ENCODE measurements around the gene TRMT1.

The TRMT1 gene

GRCh38 chr19:13101590-13102415 lies 14.7 kb downstream of the TRMT1 start:
- DNase-seq: no peak

GRCh38 chr19:13100841-13101589 lies 15.5 kb downstream of the TRMT1 start:
- no peak for DNase-seq

GRCh38 chr19:13100031-13100588 lies 16.4 kb downstream of the TRMT1 start:
- DNase-seq: no peak

DNA sequence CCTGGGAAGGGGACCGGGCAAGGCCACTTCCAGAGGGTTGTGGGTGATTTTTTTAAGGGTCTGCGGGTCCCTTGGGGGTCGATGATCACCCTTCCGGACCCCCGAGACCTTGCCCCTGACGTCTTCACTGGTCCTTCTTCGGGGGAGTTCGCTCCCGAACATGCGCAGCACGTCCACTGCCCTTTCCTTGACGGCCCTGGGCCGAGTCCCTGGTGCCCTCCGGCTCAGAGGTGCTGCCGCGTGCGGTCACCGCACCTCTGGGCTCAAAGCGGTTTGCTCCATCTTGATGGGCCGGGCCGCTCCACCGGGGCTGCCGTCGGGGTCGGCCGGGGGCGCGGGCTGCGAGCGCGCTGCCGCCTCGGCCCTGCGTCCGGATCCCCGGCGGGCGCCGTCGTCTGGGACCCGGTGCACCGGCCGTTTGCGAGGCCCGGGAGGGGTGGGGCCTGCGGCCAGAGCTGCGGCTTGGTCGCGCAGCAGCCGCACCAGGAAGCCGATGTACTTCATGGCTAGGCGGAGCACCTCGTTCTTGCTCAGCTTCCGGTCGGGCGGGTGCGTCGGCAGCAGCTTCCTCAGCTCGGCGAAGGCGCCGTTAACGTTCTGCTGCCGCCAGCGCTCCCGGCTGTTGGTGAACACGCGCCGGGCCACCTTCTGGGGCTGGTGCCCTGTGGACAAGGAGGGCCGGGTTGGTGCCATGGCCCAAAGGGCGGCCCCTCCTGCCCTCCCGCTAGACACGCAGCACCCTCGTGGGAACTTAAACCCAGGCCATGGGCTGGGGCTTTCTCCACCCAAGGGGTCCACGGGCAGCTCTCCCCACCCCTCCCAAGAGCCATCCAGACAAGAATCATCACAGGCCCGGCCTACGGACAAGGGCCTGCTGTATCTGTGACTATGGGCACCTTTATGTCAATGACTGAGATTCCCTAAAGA lies 17.2 kb downstream of the TRMT1 start:
- no peak for DNase-seq

DNA sequence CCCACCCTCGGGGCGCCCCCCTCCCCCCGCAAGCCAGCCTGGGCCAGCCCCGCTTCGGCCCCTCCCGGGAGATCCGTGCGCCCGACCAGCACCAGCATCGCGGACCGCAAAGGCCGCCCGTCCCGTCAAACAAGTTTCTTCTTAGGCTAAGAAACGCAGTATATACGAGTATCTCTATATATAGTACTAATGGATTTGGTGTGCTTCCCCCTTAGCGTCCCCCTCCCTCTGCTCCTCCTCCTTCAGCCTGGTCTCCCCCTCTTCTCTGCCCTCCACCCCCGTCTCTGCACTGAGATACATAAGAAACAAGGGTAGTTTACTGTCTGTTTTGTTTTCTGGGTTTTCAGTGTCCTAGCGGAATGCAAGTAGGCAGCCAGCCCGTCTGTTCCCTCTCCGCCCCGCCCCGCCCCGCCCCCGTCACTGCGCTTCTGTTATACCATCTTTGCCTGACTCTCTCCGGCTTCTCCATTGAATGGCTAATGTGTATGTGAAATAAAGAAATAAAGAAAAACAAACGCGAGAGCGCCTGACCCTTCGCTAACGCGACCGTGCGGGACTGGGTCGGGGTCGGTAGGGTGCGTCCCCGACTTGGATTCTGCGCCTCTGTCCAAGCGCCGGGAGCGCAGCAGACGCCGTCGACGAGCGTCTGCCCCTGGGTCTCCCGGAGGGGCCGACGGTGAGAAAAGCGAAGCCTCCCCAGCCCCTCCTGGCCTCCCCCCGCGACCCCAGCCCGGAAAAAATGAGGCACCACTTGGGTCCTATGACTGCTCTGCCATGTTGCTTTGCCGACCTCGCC lies 18.1 kb downstream of the TRMT1 start:
- DNase-seq: no peak

GRCh38 chr19:13097463-13098258 lies 18.9 kb downstream of the TRMT1 start:
- DNase-seq: no peak

DNA sequence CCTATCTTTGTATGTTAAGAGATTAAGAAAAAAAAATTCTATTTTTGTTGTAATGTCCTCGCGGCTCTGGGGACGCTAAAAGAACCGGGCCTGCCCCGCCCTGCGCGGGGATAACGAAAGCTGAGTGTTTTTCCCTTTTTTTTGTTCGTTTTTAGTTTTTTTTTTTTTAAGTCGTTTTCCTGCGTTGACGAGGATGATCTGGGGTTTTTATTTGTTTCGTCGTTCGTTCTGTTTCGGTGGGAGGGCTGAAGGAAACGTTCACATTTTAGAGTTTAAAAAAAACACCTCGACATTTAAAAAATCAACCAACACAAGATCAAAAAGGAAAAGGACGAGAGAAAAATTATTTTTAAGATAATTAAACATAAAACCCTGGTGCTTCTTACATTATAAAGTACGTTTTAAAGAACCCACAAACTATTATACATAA lies 19.5 kb downstream of the TRMT1 start:
- DNase-seq: no peak

GRCh38 chr19:13095934-13096927 lies 20.3 kb downstream of the TRMT1 start:
- no peak for DNase-seq

DNA sequence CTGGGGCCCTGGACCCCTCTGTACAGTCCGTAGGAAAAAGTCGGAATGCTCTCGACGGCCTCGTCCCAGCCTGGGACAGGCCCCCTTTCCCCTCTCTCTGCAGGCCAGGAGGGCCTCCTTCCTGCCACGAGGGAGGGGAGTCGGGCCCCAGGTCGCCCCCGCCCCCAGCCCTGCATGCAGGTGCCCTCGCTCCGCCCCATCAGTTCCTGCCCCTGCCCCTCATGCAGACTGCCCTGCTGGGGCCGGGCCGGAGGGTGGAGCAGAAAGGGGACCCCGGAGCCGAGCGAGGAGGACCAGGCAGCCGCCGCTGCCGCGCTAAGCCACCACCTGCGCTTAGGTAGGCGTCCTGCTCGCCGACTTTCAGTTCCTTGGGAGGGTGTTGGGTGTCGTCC lies 21.2 kb downstream of the TRMT1 start:
- DNase-seq: no peak

DNA sequence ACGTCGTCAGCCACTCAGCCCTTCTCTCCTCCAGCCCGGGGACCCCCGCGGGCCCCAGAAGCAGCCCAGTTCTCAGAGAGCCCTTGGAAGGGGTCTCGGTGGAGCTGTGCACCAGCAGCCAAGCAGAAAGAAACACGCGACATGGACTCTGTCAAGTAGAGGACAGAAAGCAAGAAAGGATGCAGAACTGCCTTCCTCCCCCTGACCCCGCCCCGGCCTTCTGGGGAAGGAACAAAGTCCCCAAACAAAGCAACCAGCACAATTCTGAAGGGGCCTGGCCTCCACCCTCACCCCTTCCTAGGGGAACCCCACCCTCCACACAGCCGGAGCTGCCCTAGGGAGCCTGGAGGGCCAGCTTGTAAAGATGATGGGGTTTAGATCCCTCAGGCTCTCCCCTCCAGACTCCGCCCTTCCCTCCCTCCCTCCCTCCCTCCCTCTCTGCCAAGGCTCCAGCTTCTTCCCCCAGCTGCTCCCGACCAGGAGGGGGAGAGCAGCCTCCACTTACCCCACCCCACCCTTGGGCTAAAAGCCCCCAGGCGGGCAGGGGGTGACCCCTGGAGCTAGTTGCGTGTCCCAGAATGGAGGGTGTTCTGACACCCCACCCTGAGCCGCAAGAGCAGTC lies 21.7 kb downstream of the TRMT1 start:
- DNase-seq: no peak

GRCh38 chr19:13094106-13094504 lies 22.4 kb downstream of the TRMT1 start:
- DNase-seq: no peak

GRCh38 chr19:13093407-13094105 lies 23.0 kb downstream of the TRMT1 start:
- DNase-seq: peak; percentile 69

- no peak for DNase-seq
Measured at GRCh38 chr19:13092606-13093235, 23.8 kb downstream of the TRMT1 start.

GRCh38 chr19:13092158-13092543 lies 24.4 kb downstream of the TRMT1 start:
- DNase-seq: no peak

DNA sequence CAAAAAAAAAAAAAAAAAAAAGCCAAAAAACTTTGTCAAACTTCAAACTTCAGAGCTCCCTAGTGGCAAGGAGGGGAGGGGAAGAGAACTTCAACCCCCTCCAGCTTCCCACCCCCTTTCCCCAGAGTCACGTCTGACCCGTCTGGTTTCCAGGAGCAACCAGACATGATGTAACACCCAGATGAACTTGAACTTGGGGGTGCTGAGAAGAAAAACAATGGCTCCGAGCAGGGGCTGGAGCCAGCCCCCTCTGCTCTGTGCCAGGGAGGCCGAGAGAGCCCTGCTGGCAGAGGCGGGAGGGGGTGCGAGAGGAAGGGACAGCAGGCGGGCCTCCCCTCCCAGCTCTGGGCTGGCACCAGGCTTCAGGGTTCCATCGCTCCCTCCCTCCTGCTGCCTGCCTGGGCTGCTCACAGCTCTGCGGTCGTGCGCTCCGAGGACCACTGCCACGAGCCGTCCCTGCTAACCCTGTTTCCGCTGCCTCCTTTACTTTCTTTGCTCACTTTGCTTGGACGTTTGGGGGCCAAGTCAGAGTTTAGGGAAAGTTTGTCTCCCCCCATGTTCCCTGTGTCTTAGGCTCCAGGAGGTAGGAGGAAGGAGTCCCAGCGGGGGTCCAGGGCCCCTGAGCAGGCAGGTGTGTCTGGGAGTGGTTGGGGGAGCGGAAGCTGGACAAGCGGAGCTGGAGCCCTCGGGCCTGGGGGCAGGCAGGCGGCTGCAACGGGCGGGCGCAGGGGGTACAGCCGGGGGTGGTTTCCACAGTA lies 25.0 kb downstream of the TRMT1 start:
- DNase-seq: no peak

DNA sequence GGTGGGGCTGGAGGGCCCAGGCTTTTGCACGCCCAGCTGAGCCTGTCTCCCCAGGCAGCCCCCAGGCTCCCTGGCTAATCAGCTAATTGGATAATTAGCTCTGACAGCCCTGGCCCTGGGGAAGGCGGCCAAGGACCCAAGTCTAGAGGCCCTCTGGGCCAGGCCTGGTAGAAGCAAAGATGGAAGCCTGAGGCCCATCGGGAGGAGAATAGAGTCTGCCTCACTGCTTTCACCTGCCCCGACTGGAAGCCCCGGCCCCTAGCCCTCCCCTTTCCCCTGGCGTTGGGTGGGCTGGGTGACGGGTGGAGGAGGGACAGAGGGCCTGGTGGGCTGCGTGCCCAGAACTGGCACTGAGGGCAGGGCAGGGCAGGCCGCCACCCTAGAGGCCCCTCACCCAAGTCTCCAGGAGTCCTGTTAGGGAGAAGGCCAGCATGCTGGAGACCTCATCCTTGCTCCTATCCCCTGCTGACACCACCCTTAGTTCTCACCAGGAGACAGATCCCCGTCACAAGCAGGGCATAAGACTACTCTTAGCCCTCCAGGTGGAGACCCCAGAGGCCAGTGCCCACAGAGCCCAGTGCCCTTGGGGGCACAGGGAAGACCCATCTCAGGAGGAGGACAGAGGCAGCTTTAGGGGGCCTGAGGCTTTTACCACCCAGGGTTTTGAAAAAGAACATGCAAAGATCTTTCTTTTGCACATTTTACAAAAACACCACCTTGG lies 25.9 kb downstream of the TRMT1 start:
- DNase-seq: no peak
